HL-60 (cell line): Measurements from ENCODE around the gene NR2F1.

ENCODE experiments used
- CTCF ChIP-seq: IDR thresholded peaks from one replicate; pipeline ENCODE4 v1.5.1; 2011; ENCODE audit warnings: low read length, control low read depth, inconsistent platforms; ENCODE audit not compliant: insufficient read depth
- POLR2AphosphoS5 ChIP-seq: IDR thresholded peaks from 2 replicates; pipeline ENCODE4 v1.6.1; 2012; ENCODE audit warnings: low read depth
- SPI1 ChIP-seq: IDR thresholded peaks from 2 replicates; pipeline ENCODE4 v1.6.1; 2012; ENCODE audit warnings: low read depth, mild to moderate bottlenecking, borderline replicate concordance

DNA sequence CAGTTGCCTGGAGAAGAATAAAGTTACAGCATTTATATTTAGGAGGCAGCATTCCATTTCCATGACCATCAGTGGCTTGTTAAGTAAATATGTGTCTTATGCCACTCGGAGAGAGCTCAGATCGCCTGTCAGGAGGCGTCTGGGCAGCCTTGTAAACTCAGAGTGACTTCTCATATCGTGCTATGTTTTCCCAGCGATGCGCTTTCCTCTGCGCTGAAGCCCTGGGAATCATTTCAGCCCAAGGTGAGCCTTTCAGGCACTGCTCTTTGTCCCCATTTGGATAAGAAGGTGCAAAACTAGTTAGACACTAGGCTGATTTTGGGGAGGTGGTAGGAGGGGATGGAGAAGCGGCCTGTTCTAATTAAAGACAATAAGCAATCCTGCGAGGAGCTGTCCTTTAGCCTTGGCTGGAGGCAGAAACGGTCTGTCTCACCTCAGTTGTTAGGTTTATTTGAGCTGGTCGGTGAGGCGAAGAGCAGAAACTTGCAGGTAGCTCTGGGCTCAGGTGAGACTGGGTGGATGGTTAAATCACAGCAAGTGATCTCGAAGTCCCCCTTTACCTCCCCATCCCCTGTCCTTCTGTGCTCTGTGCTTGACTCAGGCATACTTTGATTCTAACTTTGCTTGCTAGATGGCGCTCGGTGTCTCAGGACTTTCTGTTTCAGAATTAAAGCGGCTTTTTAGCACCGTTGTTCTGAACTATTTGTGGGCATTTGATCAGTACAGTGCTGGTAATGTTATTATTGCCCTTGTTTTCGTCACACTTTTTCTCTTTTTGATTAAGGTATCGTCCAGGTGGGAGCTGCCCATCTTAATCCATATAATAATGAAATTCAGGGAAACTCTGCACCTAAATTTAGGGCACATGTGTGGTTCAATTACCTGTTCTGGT, 24.6 kb downstream of the NR2F1 start:
- no peak for TF ChIP-seq CTCF
- no peak for TF ChIP-seq SPI1
- TF ChIP-seq POLR2AphosphoS5 = no peak
